Keratinocyte (primary cell): ENCODE measurements around the gene SURF1. TPM values are rescaled to one million over a fixed set of nuclear protein-coding genes. Genes with fewer than 3 reads are reported as not detected.

Source experiments
- DNase-seq: peaks from one replicate; pipeline ENCODE4 v3.0.0-alpha.2; 2011; ENCODE audit warnings: low read depth, missing footprints, low spot score
- FAIRE-seq: peaks from 2 replicates; lab custom pipeline; 2011; peaks lifted over from hg19 to GRCh38; lab: Jason Lieb, UNC
- H2AFZ ChIP-seq: 2 replicates; pipeline ENCODE4 v1.6.0; 2012; ENCODE audit warnings: low read length, control low read depth, inconsistent platforms; ENCODE audit not compliant: control insufficient read depth
- H3K27ac ChIP-seq: 2 replicates; pipeline ENCODE4 v1.5.1; 2011; ENCODE audit warnings: low read length; ENCODE audit not compliant: control insufficient read depth, insufficient read depth
- H3K27me3 ChIP-seq: 3 replicates; pipeline ENCODE4 v1.6.0; 2011; ENCODE audit warnings: low read length; ENCODE audit not compliant: control insufficient read depth, insufficient read depth; ENCODE audit errors: extremely low read depth
- H3K36me3 ChIP-seq, 2 experiments: 2 replicates in 1 of 2; 3 replicates in 1 of 2; pipeline ENCODE4 v1.5.1; 2011; ENCODE audit warnings: low read length in 2 of 2, mild to moderate bottlenecking in 1 of 2; ENCODE audit not compliant: control insufficient read depth in 2 of 2, insufficient read depth in 2 of 2; ENCODE audit errors: extremely low read depth in 1 of 2
- H3K4me1 ChIP-seq: 3 replicates; pipeline ENCODE4 v1.5.1; 2011; ENCODE audit warnings: low read length; ENCODE audit not compliant: control insufficient read depth, insufficient read depth; ENCODE audit errors: extremely low read depth
- H3K4me2 ChIP-seq: 3 replicates; pipeline ENCODE4 v1.6.0; 2011; ENCODE audit warnings: low read depth, low read length; ENCODE audit not compliant: control insufficient read depth, insufficient read depth; ENCODE audit errors: extremely low read depth
- H3K4me3 ChIP-seq, 3 experiments: fragments of 200-600 bp in 1 of 3; sonication (generic) in 1 of 3; 2 replicates in 2 of 3; 3 replicates in 1 of 3; pipeline ENCODE4 v1.5.1; 2011 to 2016; ENCODE audit warnings: low read length in 3 of 3, mild to moderate bottlenecking in 3 of 3, control low read depth in 2 of 3, inconsistent platforms in 1 of 3, low read depth in 1 of 3, mixed read lengths in 1 of 3, mixed run types in 1 of 3, moderate library complexity in 1 of 3; ENCODE audit not compliant: control insufficient read depth in 2 of 3, insufficient read depth in 2 of 3; ENCODE audit errors: extremely low read depth in 1 of 3
- H3K79me2 ChIP-seq: 2 replicates; pipeline ENCODE4 v1.6.0; 2012; ENCODE audit warnings: low read length; ENCODE audit not compliant: control insufficient read depth, insufficient read depth
- H3K9ac ChIP-seq: 3 replicates; pipeline ENCODE4 v1.6.0; 2011; ENCODE audit warnings: low read length; ENCODE audit not compliant: control insufficient read depth, insufficient read depth; ENCODE audit errors: extremely low read depth
- H3K9me1 ChIP-seq: 3 replicates; pipeline ENCODE4 v1.6.0; 2011; ENCODE audit warnings: low read length; ENCODE audit not compliant: control insufficient read depth, insufficient read depth; ENCODE audit errors: extremely low read depth
- H3K9me3 ChIP-seq: 2 replicates; pipeline ENCODE4 v1.5.1; 2012; ENCODE audit warnings: low read depth, low read length; ENCODE audit not compliant: control insufficient read depth
- H4K20me1 ChIP-seq: 3 replicates; pipeline ENCODE4 v1.6.0; 2011; ENCODE audit warnings: low read length; ENCODE audit not compliant: control insufficient read depth, insufficient read depth; ENCODE audit errors: extremely low read depth
- CTCF ChIP-seq, 3 experiments: IDR thresholded peaks in 1 of 3; conservative IDR thresholded peaks in 1 of 3; optimal IDR thresholded peaks in 1 of 3; 2 replicates in 2 of 3; 3 replicates in 1 of 3; pipeline versions ENCODE3 to v1.5.1; 2011; ENCODE audit warnings: low read length in 3 of 3, mild to moderate bottlenecking in 3 of 3, moderate library complexity in 2 of 3, control low read depth in 1 of 3, inconsistent platforms in 1 of 3; ENCODE audit not compliant: insufficient read depth in 2 of 3; ENCODE audit errors: extremely low read depth in 1 of 3
- EZH2 ChIP-seq: IDR thresholded peaks from one replicate; pipeline ENCODE4 v1.6.1; 2012; ENCODE audit warnings: inconsistent platforms, mild to moderate bottlenecking, low read length, moderate library complexity
- dilution Hi-C: fragments of 300-500 bp; cut with MboI; formaldehyde crosslinking; loops from one replicate; pipeline ENCODE4 v1.7.0; 2020; ENCODE audit warnings: low sequenced_read_pairs; ENCODE audit not compliant: extremely low pct_ligation_motif_present
- polyA plus RNA-seq, 5 experiments: library from polyadenylated mRNA; depleted of rRNA in 3 of 5; stranded (reverse) in 3 of 5; stranded (forward) in 1 of 5; unstranded in 1 of 5; fragments of >200 nt; gene quantifications; 1 replicate in 1 of 5; 2 replicates in 3 of 5; 3 replicates in 1 of 5; pipeline versions ENCODE4 v1.2.1 to v1.2.3, GENCODE V29; 2011 to 2012; ENCODE audit warnings: missing spikeins in 2 of 5, low read depth in 1 of 5, low replicate concordance in 1 of 5

The SURF1 gene
- polyA plus RNA-seq, 1 donor (not counting 4 experiments of a cell fraction or from before 2014, with no cell fraction given): 31.1 TPM

DNA sequence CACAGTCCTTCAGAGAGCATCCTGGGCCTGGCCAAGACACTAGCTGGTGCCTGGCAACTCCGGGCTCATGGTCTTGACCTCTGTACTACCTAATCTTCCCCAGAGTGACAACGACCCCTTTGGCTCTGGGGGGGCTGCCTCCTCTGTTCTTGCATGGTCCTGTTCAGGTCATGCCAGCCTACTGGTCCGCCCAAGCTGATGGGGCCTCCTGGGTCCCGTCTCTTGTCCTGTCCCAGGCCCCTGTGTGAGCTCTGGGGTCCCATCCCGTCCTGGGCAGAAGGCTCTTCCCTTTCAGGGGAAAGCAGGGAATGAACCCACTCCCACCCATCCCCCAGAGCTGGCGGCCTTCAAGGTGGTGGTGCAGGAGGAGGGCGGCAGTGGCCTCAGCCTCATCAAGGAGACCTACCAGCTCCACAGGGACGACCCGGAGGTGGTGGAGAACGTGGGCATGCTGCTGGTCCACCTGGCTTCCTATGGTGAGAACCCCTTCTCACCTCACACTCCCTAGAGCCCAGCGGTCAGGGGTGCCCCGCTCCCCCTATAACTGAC, 48.2 kb upstream of the SURF1 start:
- dilution Hi-C loops: no loop called here
- H3K9ac ChIP-seq: no peak overlapping the region
- no peak overlapping the region for H3K4me3 ChIP-seq
- peaks cover 21% of the 10 kb centered on the region in 2 experiments for H3K36me3 ChIP-seq
- H4K20me1 ChIP-seq: peaks cover 4% of the 10 kb centered on the region
- no peak overlapping the region for H3K4me2 ChIP-seq
- DNase-seq: no peak
- H3K27ac ChIP-seq: no peak overlapping the region
- H3K27me3 ChIP-seq: no peaks in the 10 kb centered on the region
- H2AFZ ChIP-seq: no peak overlapping the region
- H3K9me3 ChIP-seq: no peaks in the 10 kb centered on the region
- TF ChIP-seq EZH2 (no peak), CTCF (optimal IDR thresholded peaks at IDR 0.05 in 1 of 3, IDR thresholded peaks at IDR 0.05 in 1 of 3, conservative IDR thresholded peaks at IDR 0.05 in 1 of 3; ENCODE audit: extremely low read depth in 1 of 3, insufficient read depth in 2 of 3, low read length in 3 of 3) (no peak)
- no peaks in the 10 kb centered on the region for H3K9me1 ChIP-seq
- FAIRE-seq: no peak
- H3K79me2 ChIP-seq: no peaks in the 10 kb centered on the region
- H3K4me1 ChIP-seq: no peaks in the 10 kb centered on the region

- H2AFZ ChIP-seq: no peak overlapping the region
- H3K4me2 ChIP-seq: no peak overlapping the region
- peaks cover 18 to 19% of the 10 kb centered on the region in 2 experiments for H3K36me3 ChIP-seq
Observed at GRCh38 chr9:133403766-133404453, 47.6 kb upstream of the SURF1 start.

More at GRCh38 chr9:133403766-133404453, 47.6 kb upstream of the SURF1 start:
- Histone ChIP-seq H4K20me1 (peaks cover 4% of the 10 kb centered on the region), H3K4me3 (no peak overlapping the region), H3K79me2 (no peaks in the 10 kb centered on the region), H3K27ac (no peak overlapping the region), H3K9ac (no peak overlapping the region), H3K9me1 (no peaks in the 10 kb centered on the region), H3K27me3 (no peaks in the 10 kb centered on the region), H3K9me3 (no peaks in the 10 kb centered on the region), H3K4me1 (no peaks in the 10 kb centered on the region)
- DNase-seq (peak; percentile 70), FAIRE-seq (peak; percentile 86)
- dilution Hi-C loops: no loop called here
- no peak for TF ChIP-seq EZH2
- TF ChIP-seq CTCF (optimal IDR thresholded peaks at IDR 0.05 in 1 of 3, IDR thresholded peaks at IDR 0.05 in 1 of 3, conservative IDR thresholded peaks at IDR 0.05 in 1 of 3; ENCODE audit: extremely low read depth in 1 of 3, insufficient read depth in 2 of 3, low read length in 3 of 3): peak; percentile 75 to 90 (median 89)
